HG02759 (cell line): ENCODE data around the gene SH2D4B.

Source experiments
- ATAC-seq: cut with Tn5 transposase; IDR thresholded peaks from one replicate; pipeline ENCODE4 v1.9.1; 2021; ENCODE audit warnings: mild to moderate bottlenecking, moderate library complexity; ENCODE audit not compliant: unreplicated experiment

Gene SH2D4B

GRCh38 chr10:80674809-80675208 is 137.1 kb downstream of the SH2D4B start:
- no peak for ATAC-seq

GRCh38 chr10:80681142-80681541 is 143.4 kb downstream of the SH2D4B start:
- ATAC-seq, result no peak

- ATAC-seq, result peak; percentile 71
Measured at GRCh38 chr10:80684259-80684658, 146.6 kb downstream of the SH2D4B start.

- no peak for ATAC-seq
Measured at GRCh38 chr10:80685355-80685754, 147.7 kb downstream of the SH2D4B start.

GRCh38 chr10:80686734-80687475 is 149.2 kb downstream of the SH2D4B start:
- ATAC-seq, result no peak

GRCh38 chr10:80687476-80687789 is 149.7 kb downstream of the SH2D4B start:
- ATAC-seq, result no peak

- ATAC-seq, result no peak
Measured at GRCh38 chr10:80690434-80690833, 152.7 kb downstream of the SH2D4B start.

- ATAC-seq, result no peak
Measured at GRCh38 chr10:80691441-80691840, 153.7 kb downstream of the SH2D4B start.

GRCh38 chr10:80693565-80693964 is 155.9 kb downstream of the SH2D4B start:
- ATAC-seq, result no peak

- ATAC-seq, result no peak
Measured at GRCh38 chr10:80694930-80695329, 157.2 kb downstream of the SH2D4B start.
